HepG2 (cell line): Measurements from ENCODE around the gene PSD. TPM values are rescaled to one million over a fixed set of nuclear protein-coding genes. Genes with fewer than 3 reads are reported as not detected.

Source experiments
- ASH2L ChIP-seq: fragments of 300-600, 200-600 bp; sonication (generic); IDR thresholded peaks from 2 replicates; pipeline ENCODE4 v1.7.0; 2017; ENCODE audit warnings: low read depth, mild to moderate bottlenecking, moderate library complexity, mixed read lengths, low read length; ENCODE audit not compliant: insufficient read length
- CENPX ChIP-seq: sonication (generic); formaldehyde crosslinking; IDR thresholded peaks from 2 replicates; pipeline ENCODE4 v1.9.0; 2021; ENCODE audit warnings: mild to moderate bottlenecking, missing genetic modification reagents, moderate library complexity
- CHD2 ChIP-seq: IDR thresholded peaks from 2 replicates; pipeline ENCODE4 v1.6.1; 2011; ENCODE audit warnings: low read depth, low read length, improper control_type of control experiment
- GABPB1 ChIP-seq: IDR thresholded peaks from 2 replicates; pipeline ENCODE4 v1.6.1; 2016; ENCODE audit warnings: mild to moderate bottlenecking, missing genetic modification reagents, moderate library complexity, missing compliant biosample characterization
- HMGXB3 ChIP-seq: sonication (generic); formaldehyde crosslinking; IDR thresholded peaks from 2 replicates; pipeline ENCODE4 v1.4.0; 2020; ENCODE audit warnings: missing genetic modification reagents, borderline replicate concordance
- HNF4A ChIP-seq: sonication (generic); formaldehyde crosslinking; IDR thresholded peaks from 2 replicates; pipeline ENCODE4 v1.4.0; 2020; ENCODE audit warnings: missing genetic modification reagents
- HNRNPH1 ChIP-seq: fragments of 200-400 bp; formaldehyde crosslinking; optimal IDR thresholded peaks from 2 replicates; pipeline ENCODE3; 2017; ENCODE audit warnings: mild to moderate bottlenecking, low read depth, low read length
- MED8 ChIP-seq: sonication (generic); formaldehyde crosslinking; IDR thresholded peaks from 2 replicates; pipeline ENCODE4 v1.8.1; 2023; ENCODE audit warnings: mild to moderate bottlenecking, missing genetic modification reagents; ENCODE audit not compliant: insufficient replicate concordance
- MEIS1 ChIP-seq: sonication (generic); formaldehyde crosslinking; IDR thresholded peaks from 2 replicates; pipeline ENCODE4 v1.9.0; 2021; ENCODE audit warnings: mild to moderate bottlenecking, missing genetic modification reagents, moderate library complexity, borderline replicate concordance
- MTF2 ChIP-seq: sonication (generic); formaldehyde crosslinking; IDR thresholded peaks from 2 replicates; pipeline ENCODE4 v1.5.0; 2020; ENCODE audit warnings: missing genetic modification reagents, borderline replicate concordance
- NFE2L2 ChIP-seq: fragments of 150-350 bp; IDR thresholded peaks from 2 replicates; pipeline ENCODE4 v1.6.1; 2014; ENCODE audit warnings: low read length
- NFKB2 ChIP-seq: sonication (generic); formaldehyde crosslinking; IDR thresholded peaks from 2 replicates; pipeline ENCODE4 v1.4.0; 2020; ENCODE audit warnings: missing genetic modification reagents, borderline replicate concordance
- NR2C2 ChIP-seq: sonication (generic); formaldehyde crosslinking; IDR thresholded peaks from 2 replicates; pipeline ENCODE4 v1.4.0; 2020; ENCODE audit warnings: missing genetic modification reagents, mild to moderate bottlenecking, moderate library complexity, borderline replicate concordance
- ZC3H13 ChIP-seq: sonication (generic); formaldehyde crosslinking; IDR thresholded peaks from 2 replicates; pipeline ENCODE4 v1.8.1; 2023; ENCODE audit warnings: mild to moderate bottlenecking, missing genetic modification reagents, moderate library complexity
- ZFP82 ChIP-seq: sonication (generic); formaldehyde crosslinking; IDR thresholded peaks from 2 replicates; pipeline ENCODE4 v1.5.1; 2020; ENCODE audit warnings: mild to moderate bottlenecking, missing genetic modification reagents, borderline replicate concordance
- ZNF362 ChIP-seq: sonication (generic); formaldehyde crosslinking; IDR thresholded peaks from 2 replicates; pipeline ENCODE4 v1.4.0; 2020; ENCODE audit warnings: missing genetic modification reagents, mild to moderate bottlenecking, borderline replicate concordance
- ZNF430 ChIP-seq: sonication (generic); formaldehyde crosslinking; IDR thresholded peaks from 2 replicates; pipeline ENCODE4 v1.9.0; 2021; ENCODE audit warnings: mild to moderate bottlenecking, missing genetic modification reagents
- ZNF766 ChIP-seq: sonication (generic); formaldehyde crosslinking; IDR thresholded peaks from 2 replicates; pipeline ENCODE4 v1.5.0; 2020; ENCODE audit warnings: missing genetic modification reagents, borderline replicate concordance
- polyA plus RNA-seq, 8 experiments: library from polyadenylated mRNA; depleted of rRNA in 3 of 8; stranded (reverse) in 7 of 8; unstranded in 1 of 8; fragments of >200 nt; fragmentation: Illumina TruSeq in 4 of 8; extraction: Trizol in 4 of 8; gene quantifications; 2 replicates each; pipeline versions ENCODE4 v1.2.1 to v1.2.3, GENCODE V29; 2011 to 2016; ENCODE audit warnings: low read depth in 4 of 8, missing spikeins in 1 of 8, mixed read lengths in 1 of 8; ENCODE audit not compliant: insufficient read depth in 1 of 8
- total RNA-seq, 5 experiments: library from RNA; depleted of rRNA; stranded (reverse); fragments of >200 nt; fragmentation: Illumina TruSeq; extraction: Trizol; gene quantifications; 2 replicates each; pipeline ENCODE4 v1.2.3, GENCODE V29; 2016; ENCODE audit warnings: low read depth in 1 of 5
- TF ChIP-seq, protein P1 (sequence below): sonication (generic); formaldehyde crosslinking; IDR thresholded peaks from 2 replicates; pipeline ENCODE4 v1.8.1; 2023; ENCODE audit warnings: mild to moderate bottlenecking, missing genetic modification reagents, borderline replicate concordance
- TF ChIP-seq, protein P2 (sequence below), 2 experiments: sonication (generic) in 1 of 2; formaldehyde crosslinking in 1 of 2; IDR thresholded peaks; 2 replicates each; pipeline versions ENCODE4 v1.4.0 to v1.6.1; 2018 to 2020; ENCODE audit warnings: missing genetic modification reagents in 2 of 2, borderline replicate concordance in 1 of 2, low read depth in 1 of 2, mild to moderate bottlenecking in 1 of 2, missing biosample characterization in 1 of 2

Gene PSD
- total and polyA plus RNA-seq, 2 of the 13 experiments (the other 11 are each of a cell fraction or from before 2014, with no cell fraction given): 0.35 to 0.58 TPM

DNA sequence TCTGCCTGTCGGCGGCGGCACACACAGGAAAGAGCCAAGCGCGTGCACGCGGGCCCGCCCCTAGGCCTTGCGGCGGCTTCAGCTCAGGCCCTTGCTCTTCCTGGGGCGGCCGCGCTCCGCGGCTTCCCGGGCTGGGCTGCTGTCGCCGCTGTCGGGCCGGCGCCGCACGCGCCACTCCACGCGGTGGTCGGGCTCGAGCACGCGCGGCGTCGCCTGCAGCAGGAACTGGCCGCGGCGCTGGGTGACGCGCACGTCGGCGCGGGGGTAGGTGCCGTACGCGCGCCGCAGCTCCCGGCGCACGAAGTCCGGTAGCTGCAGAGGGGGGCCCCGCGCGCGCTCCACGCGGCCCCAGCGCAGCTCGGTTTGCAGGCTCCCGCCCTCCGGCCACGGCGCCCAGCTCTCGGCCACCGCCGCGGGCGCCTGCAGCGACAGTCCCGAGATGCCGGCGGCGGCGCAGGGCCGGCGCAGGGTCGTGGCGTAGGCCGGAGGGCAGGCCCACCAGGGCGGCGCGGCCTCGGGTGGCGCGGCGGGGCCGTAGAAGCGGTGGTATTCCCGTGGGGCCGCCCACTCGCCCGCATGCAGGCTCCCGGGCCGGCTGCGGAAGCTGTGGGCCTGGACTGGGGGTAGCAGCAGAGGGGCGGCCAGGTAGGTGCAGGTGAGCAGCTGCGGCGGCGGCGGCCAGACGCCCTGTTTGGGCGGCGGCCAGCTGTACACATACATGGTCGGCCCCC is 32.0 kb upstream of the PSD start (continued):
- TF ChIP-seq ZNF362: peak; percentile 17; the same call in 1 of the 2 replicates
- TF ChIP-seq ZNF430: peak; percentile 19; the same call in 1 of the 2 replicates
- no peak for TF ChIP-seq CHD2
- TF ChIP-seq CENPX (CRISPR knock-in tag): no peak
- no peak for TF ChIP-seq HMGXB3
- TF ChIP-seq ZFP82 (CRISPR knock-in tag): no peak
- peak; percentile 49 for TF ChIP-seq ASH2L
- TF ChIP-seq NR2C2 (CRISPR knock-in tag): peak; percentile 45; the same call in 1 of the 2 replicates
- TF ChIP-seq, protein P1, sequence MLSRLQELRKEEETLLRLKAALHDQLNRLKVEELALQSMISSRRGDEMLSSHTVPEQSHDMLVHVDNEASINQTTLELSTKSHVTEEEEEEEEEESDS (CRISPR knock-in tag): 0 out of 2 replicates have a peak, but pooled peaks have one; percentile 50
- TF ChIP-seq NFE2L2: no peak
- TF ChIP-seq NFKB2 (CRISPR knock-in tag): no peak; the same call in 1 of the 2 replicates
- no peak for TF ChIP-seq HNRNPH1
- TF ChIP-seq ZNF766: peak; percentile 76; the same call in 1 of the 2 replicates
- no peak for TF ChIP-seq ZC3H13
- TF ChIP-seq, protein P2, sequence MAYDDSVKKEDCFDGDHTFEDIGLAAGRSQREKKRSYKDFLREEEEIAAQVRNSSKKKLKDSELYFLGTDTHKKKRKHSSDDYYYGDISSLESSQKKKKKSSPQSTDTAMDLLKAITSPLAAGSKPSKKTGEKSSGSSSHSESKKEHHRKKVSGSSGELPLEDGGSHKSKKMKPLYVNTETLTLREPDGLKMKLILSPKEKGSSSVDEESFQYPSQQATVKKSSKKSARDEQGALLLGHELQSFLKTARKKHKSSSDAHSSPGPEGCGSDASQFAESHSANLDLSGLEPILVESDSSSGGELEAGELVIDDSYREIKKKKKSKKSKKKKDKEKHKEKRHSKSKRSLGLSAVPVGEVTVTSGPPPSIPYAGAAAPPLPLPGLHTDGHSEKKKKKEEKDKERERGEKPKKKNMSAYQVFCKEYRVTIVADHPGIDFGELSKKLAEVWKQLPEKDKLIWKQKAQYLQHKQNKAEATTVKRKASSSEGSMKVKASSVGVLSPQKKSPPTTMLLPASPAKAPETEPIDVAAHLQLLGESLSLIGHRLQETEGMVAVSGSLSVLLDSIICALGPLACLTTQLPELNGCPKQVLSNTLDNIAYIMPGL (CRISPR knock-in tag; IDR thresholded peaks at IDR 0.05; ENCODE audit: borderline replicate concordance in 1 of 2, low read depth in 1 of 2): peak in 1 of 2 experiments; percentile 82; a peak in 2 of 4 replicates
- TF ChIP-seq MEIS1: peak; percentile 32; the same call in 1 of the 2 replicates
- TF ChIP-seq MTF2 (CRISPR knock-in tag): no peak
- peak; percentile 44; the same call in 1 of the 2 replicates for TF ChIP-seq GABPB1
- TF ChIP-seq MED8: no peak
- TF ChIP-seq HNF4A (CRISPR knock-in tag): no peak
